Activated CD4-positive, alpha-beta T cell treated with anti-CD3 and anti-CD28 coated beads, Interleukin-2, amount 10 ng/mL, durations not matched to agents 24 days and 14 days (primary cell): Measurements from ENCODE around the gene AQP10. TPM values are rescaled to one million over a fixed set of nuclear protein-coding genes. Genes with fewer than 3 reads are reported as not detected.
A peak's percentile ranks its signal among the peaks of the same experiment; 100 is the strongest.

ENCODE experiments used
- DNase-seq: peaks from one replicate; pipeline ENCODE4 v3.0.0; 2022
- H3K27ac Mint-ChIP-seq: one replicate; pipeline ENCODE4 v1.8.0; 2022; ENCODE audit warnings: mild to moderate bottlenecking, mixed read lengths
- H3K27me3 Mint-ChIP-seq: one replicate; pipeline ENCODE4 v1.8.0; 2022; ENCODE audit warnings: mixed read lengths
- H3K36me3 Mint-ChIP-seq: one replicate; pipeline ENCODE4 v1.8.0; 2022; ENCODE audit warnings: low read depth, mild to moderate bottlenecking, mixed read lengths
- H3K4me1 Mint-ChIP-seq: one replicate; pipeline ENCODE4 v1.8.0; 2021; ENCODE audit warnings: mixed read lengths
- H3K4me3 Mint-ChIP-seq: one replicate; pipeline ENCODE4 v1.8.0; 2022; ENCODE audit warnings: mild to moderate bottlenecking, moderate library complexity, mixed read lengths
- H3K9me3 Mint-ChIP-seq: one replicate; pipeline ENCODE4 v1.8.0; 2021; ENCODE audit warnings: mixed read lengths
- intact Hi-C: fragments of 100-400 bp; cut with micrococcal nuclease; formaldehyde crosslinking; loops from one replicate; pipeline ENCODE4 v1.15.1; 2023
- total RNA-seq: library from RNA; stranded (reverse); gene quantifications from 2 replicates; pipeline ENCODE4 v1.2.3, GENCODE V29; 2022

The AQP10 gene
- total RNA-seq, 1 donor from 2014 or later = not detected

- H3K4me3 Mint-ChIP-seq = peak overlapping the region; percentile 61
- H3K4me1 Mint-ChIP-seq = peaks cover 68% of the 10 kb centered on the region
- peaks cover 81% of the 10 kb centered on the region for H3K36me3 Mint-ChIP-seq
- intact Hi-C loops = loop anchor here (2.0 kb wide), 1 partner anchor 16 kb away; no protein-coding TSS in a partner anchor
- no peaks in the 10 kb centered on the region for H3K9me3 Mint-ChIP-seq
- peak overlapping the region; percentile 80 for H3K27ac Mint-ChIP-seq
- H3K27me3 Mint-ChIP-seq = no peaks in the 10 kb centered on the region
- DNase-seq = peak; percentile 93
These were observed 22.1 kb downstream of the AQP10 start for GRCh38 chr1:154342836-154343472.

DNA sequence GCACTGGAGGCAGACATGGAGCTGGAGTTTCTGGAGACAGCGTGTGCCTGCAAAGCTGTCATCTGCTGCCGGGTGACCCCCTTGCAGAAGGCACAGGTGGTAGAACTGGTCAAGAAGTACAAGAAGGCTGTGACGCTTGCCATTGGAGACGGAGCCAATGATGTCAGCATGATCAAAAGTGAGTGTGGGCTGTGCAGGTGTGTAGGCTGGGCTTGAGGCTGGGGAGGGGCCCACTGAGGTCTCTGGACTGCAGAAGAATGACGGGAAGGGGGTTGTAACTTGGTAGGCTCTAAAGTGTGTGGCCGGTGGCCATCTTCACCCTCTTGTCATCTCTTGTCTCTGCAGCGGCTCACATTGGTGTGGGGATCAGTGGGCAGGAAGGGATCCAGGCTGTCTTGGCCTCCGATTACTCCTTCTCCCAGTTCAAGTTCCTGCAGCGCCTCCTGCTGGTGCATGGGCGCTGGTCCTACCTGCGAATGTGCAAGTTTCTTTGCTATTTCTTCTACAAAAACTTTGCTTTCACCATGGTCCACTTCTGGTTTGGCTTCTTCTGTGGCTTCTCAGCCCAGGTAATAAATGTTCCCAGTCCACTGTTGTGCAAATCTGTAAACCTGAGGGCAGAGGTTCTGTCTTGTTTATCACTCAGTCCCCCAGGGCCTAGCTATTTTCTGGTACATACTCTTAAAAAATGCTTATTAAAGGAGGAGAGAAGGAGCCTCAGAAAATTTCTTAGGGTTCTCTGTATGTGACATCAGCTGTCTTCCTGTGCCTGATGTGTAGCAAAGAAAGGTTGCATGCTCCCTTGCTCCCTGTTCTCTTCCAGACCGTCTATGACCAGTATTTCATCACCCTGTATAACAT, 24.3 kb downstream of the AQP10 start:
- Mint-ChIP-seq H3K4me1 (peaks cover 53% of the 10 kb centered on the region), H3K27me3 (no peaks in the 10 kb centered on the region), H3K27ac (no peak overlapping the region), H3K4me3 (peak overlapping the region; percentile 64), H3K36me3 (peaks cover 75% of the 10 kb centered on the region), H3K9me3 (no peaks in the 10 kb centered on the region)
- intact Hi-C loops = no loop called here
- DNase-seq = peak; percentile 92

DNA sequence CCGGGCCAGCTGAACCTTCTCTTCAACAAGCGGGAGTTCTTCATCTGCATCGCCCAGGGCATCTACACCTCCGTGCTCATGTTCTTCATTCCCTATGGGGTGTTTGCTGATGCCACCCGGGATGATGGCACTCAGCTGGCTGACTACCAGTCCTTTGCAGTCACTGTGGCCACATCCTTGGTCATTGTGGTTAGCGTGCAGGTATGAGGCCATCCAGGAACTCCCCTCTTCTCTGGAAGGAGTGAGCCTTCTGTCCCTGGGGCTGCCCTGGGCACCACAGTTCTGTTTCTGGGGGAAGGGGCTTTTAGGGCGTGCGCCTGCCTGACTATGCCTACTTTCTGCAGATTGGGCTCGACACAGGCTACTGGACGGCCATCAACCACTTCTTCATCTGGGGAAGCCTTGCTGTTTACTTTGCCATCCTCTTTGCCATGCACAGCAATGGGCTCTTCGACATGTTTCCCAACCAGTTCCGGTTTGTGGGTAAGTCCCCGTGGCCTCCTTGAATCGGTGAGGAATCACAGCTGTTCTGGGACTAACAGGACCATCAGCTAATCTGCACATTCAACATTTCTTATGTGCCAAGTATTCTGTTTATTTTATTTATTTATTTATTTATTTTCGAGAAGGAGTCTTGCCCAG, 25.5 kb downstream of the AQP10 start:
- Mint-ChIP-seq H3K4me1 (peaks cover 46% of the 10 kb centered on the region), H3K27ac (no peak overlapping the region), H3K36me3 (peaks cover 63% of the 10 kb centered on the region), H3K9me3 (no peaks in the 10 kb centered on the region), H3K4me3 (no peak overlapping the region), H3K27me3 (no peaks in the 10 kb centered on the region)
- DNase-seq = peak; percentile 55
- intact Hi-C loops = no loop called here

GRCh38 chr1:154347961-154348360, 27.1 kb downstream of the AQP10 start:
- Mint-ChIP-seq H3K4me3 (no peak overlapping the region), H3K36me3 (peaks cover 55% of the 10 kb centered on the region), H3K4me1 (peaks cover 39% of the 10 kb centered on the region), H3K27ac (no peak overlapping the region), H3K9me3 (no peaks in the 10 kb centered on the region), H3K27me3 (no peaks in the 10 kb centered on the region)
- intact Hi-C loops = no loop called here
- DNase-seq = no peak

- H3K36me3 Mint-ChIP-seq = peaks cover 49% of the 10 kb centered on the region
- H3K4me3 Mint-ChIP-seq = no peak overlapping the region
- peak; percentile 55 for DNase-seq
- H3K27me3 Mint-ChIP-seq = no peaks in the 10 kb centered on the region
- no peaks in the 10 kb centered on the region for H3K9me3 Mint-ChIP-seq
- peaks cover 39% of the 10 kb centered on the region for H3K4me1 Mint-ChIP-seq
- intact Hi-C loops = no loop called here
- no peak overlapping the region for H3K27ac Mint-ChIP-seq
These were observed 27.7 kb downstream of the AQP10 start for GRCh38 chr1:154348429-154349076.

DNA sequence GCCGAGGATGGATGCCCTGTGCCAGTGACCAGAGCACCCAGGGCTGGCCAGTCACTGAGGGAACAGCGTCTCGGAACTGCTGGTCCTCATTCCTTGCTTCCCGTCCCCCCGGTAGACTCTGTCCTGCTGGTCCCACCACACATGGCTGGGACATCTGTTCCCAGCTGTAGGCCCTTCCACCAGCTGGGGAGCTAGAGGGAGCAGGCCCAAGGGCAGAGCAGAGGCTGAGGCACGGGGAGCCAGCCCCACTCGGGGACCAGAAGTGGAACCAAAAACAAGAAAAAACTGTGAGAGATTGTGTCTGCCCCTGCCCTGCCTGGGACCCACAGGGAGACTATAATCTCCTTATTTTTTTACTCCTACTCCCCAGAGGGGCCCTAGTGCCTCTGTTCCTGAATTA, 28.2 kb downstream of the AQP10 start:
- no peak overlapping the region for H3K4me3 Mint-ChIP-seq
- no peaks in the 10 kb centered on the region for H3K27me3 Mint-ChIP-seq
- H3K27ac Mint-ChIP-seq = no peak overlapping the region
- H3K4me1 Mint-ChIP-seq = peaks cover 39% of the 10 kb centered on the region
- H3K36me3 Mint-ChIP-seq = peaks cover 43% of the 10 kb centered on the region
- DNase-seq = no peak
- no peaks in the 10 kb centered on the region for H3K9me3 Mint-ChIP-seq
- intact Hi-C loops = no loop called here

GRCh38 chr1:154350383-154350782, 29.5 kb downstream of the AQP10 start:
- no peak overlapping the region for H3K27ac Mint-ChIP-seq

DNA sequence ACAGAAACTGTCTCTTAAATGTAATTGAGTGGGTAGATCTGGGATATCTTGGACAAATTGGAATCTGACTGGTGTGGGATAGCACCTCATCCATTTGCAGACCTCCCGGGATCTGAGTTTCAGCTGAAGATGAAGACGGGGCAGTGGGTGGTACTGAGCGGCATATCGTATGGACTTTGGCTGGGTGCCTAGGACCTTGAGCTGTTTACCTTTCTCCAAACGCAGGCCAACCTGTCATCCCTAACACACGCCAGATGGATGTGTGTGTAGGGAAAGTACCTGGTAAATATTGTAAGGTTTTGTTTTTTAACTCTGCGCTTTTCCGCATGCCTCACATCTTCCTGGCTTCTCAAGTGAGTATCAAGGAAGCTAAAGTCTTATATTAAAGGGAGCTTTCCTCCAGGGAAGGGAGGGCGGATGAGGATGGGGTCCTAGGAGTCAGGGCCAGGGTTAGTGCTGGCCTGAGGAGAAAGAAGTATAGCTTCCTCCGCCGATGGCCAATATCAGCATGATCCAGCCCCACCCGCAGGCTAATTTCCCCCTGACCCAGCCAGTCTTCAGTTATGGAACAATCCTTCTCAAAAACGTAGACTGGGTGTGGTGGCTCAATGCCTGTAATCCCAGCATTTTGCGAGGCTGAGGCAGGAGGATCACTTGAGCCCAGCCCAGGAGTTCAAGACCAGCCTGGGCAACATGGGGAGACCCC, 30.6 kb downstream of the AQP10 start:
- Mint-ChIP-seq H3K4me1 (peaks cover 28% of the 10 kb centered on the region), H3K27ac (no peak overlapping the region), H3K36me3 (peaks cover 27% of the 10 kb centered on the region), H3K4me3 (no peak overlapping the region), H3K9me3 (no peaks in the 10 kb centered on the region), H3K27me3 (no peaks in the 10 kb centered on the region)
- intact Hi-C loops = loop anchor here (2.0 to 5.0 kb wide), 3 partner anchors 36 to 111 kb away; no protein-coding TSS in a partner anchor
- no peak for DNase-seq

More at GRCh38 chr1:154350383-154350782, 29.5 kb downstream of the AQP10 start:
- Mint-ChIP-seq H3K27me3 (no peaks in the 10 kb centered on the region), H3K4me1 (peaks cover 33% of the 10 kb centered on the region), H3K9me3 (no peaks in the 10 kb centered on the region), H3K4me3 (no peak overlapping the region), H3K36me3 (peaks cover 32% of the 10 kb centered on the region)
- DNase-seq = no peak
- intact Hi-C loops = loop anchor here (5.0 kb wide), 2 partner anchors 37 to 112 kb away; no protein-coding TSS in a partner anchor

- Mint-ChIP-seq H3K36me3 (peaks cover 23% of the 10 kb centered on the region), H3K27me3 (no peaks in the 10 kb centered on the region), H3K4me3 (peak overlapping the region; percentile 87), H3K9me3 (no peaks in the 10 kb centered on the region), H3K27ac (peak overlapping the region; percentile 34), H3K4me1 (peaks cover 25% of the 10 kb centered on the region)
- intact Hi-C loops = loop anchor here (2.0 to 5.0 kb wide), 3 partner anchors 35 to 110 kb away; no protein-coding TSS in a partner anchor
- no peak for DNase-seq
These were observed 31.3 kb downstream of the AQP10 start for GRCh38 chr1:154352245-154352580.

- Mint-ChIP-seq H3K27me3 (no peaks in the 10 kb centered on the region), H3K4me1 (peaks cover 23% of the 10 kb centered on the region), H3K4me3 (peak overlapping the region; percentile 87), H3K9me3 (no peaks in the 10 kb centered on the region), H3K27ac (peak overlapping the region; percentile 65), H3K36me3 (peaks cover 19% of the 10 kb centered on the region)
- intact Hi-C loops = loop anchor here (1.0 to 5.0 kb wide), 4 partner anchors 27 to 109 kb away; no protein-coding TSS in a partner anchor
- DNase-seq = peak; percentile 80
These were observed 31.9 kb downstream of the AQP10 start for GRCh38 chr1:154352581-154353459.

- peaks cover 15% of the 10 kb centered on the region for H3K36me3 Mint-ChIP-seq
- H3K4me3 Mint-ChIP-seq = peak overlapping the region; percentile 87
- peak overlapping the region; percentile 65 for H3K27ac Mint-ChIP-seq
- peak; percentile 79 for DNase-seq
- H3K27me3 Mint-ChIP-seq = no peaks in the 10 kb centered on the region
- H3K4me1 Mint-ChIP-seq = peaks cover 23% of the 10 kb centered on the region
- intact Hi-C loops = loop anchor here (1.0 to 5.0 kb wide), 4 partner anchors 27 to 109 kb away; no protein-coding TSS in a partner anchor
- no peaks in the 10 kb centered on the region for H3K9me3 Mint-ChIP-seq
These were observed 32.6 kb downstream of the AQP10 start for GRCh38 chr1:154353460-154353904.

- intact Hi-C loops = loop anchor here (1.0 to 5.0 kb wide), 4 partner anchors 28 to 108 kb away; no protein-coding TSS in a partner anchor
- H3K4me3 Mint-ChIP-seq = no peak overlapping the region
- no peaks in the 10 kb centered on the region for H3K9me3 Mint-ChIP-seq
- no peaks in the 10 kb centered on the region for H3K27me3 Mint-ChIP-seq
- no peak for DNase-seq
- peaks cover 23% of the 10 kb centered on the region for H3K4me1 Mint-ChIP-seq
- peaks cover 11% of the 10 kb centered on the region for H3K36me3 Mint-ChIP-seq
- peak overlapping the region; percentile 2 for H3K27ac Mint-ChIP-seq
These were observed 33.1 kb downstream of the AQP10 start for GRCh38 chr1:154353966-154354365.
